ENCODE results near the gene RGS9. TPM values are rescaled to one million over a fixed set of nuclear protein-coding genes. Genes with fewer than 3 reads are reported as not detected.

RGS9 gene
- total RNA-seq, 1 donor from 2014 or later: 1.8 TPM

GRCh38 chr17:65121916-65122806 lies 15.0 kb upstream of the RGS9 start:
- Mint-ChIP-seq H3K9me3 (peaks cover 10% of the 10 kb centered on the region), H3K4me1 (ENCODE audit: low read depth) (peaks cover 32% of the 10 kb centered on the region), H3K4me3 (peak overlapping the region; percentile 82), H3K36me3 (ENCODE audit: low read depth) (no peaks in the 10 kb centered on the region), H3K27me3 (ENCODE audit: insufficient read depth) (no peaks in the 10 kb centered on the region), H3K27ac (peak overlapping the region; percentile 89)
- intact Hi-C loops (cut with micrococcal nuclease): loop anchor here (1.0 to 5.0 kb wide), 5 partner anchors 22 to 435 kb away; no protein-coding TSS in a partner anchor
- no peak for DNase-seq (ENCODE audit: low spot score)

GRCh38 chr17:65122836-65123756 lies 14.1 kb upstream of the RGS9 start:
- H3K4me1 Mint-ChIP-seq (ENCODE audit: low read depth): peaks cover 32% of the 10 kb centered on the region
- H3K9me3 Mint-ChIP-seq: peaks cover 7% of the 10 kb centered on the region
- intact Hi-C loops (cut with micrococcal nuclease): loop anchor here (1.0 to 5.0 kb wide), 9 partner anchors 14 to 434 kb away; partner anchors contain the start of gene RGS9
- H3K27me3 Mint-ChIP-seq (ENCODE audit: insufficient read depth): peaks cover 4% of the 10 kb centered on the region
- DNase-seq (ENCODE audit: low spot score): peak; percentile 82
- H3K36me3 Mint-ChIP-seq (ENCODE audit: low read depth): no peaks in the 10 kb centered on the region
- H3K4me3 Mint-ChIP-seq: peak overlapping the region; percentile 82
- H3K27ac Mint-ChIP-seq: peak overlapping the region; percentile 89

- H3K27me3 Mint-ChIP-seq (ENCODE audit: insufficient read depth): peaks cover 10% of the 10 kb centered on the region
- H3K36me3 Mint-ChIP-seq (ENCODE audit: low read depth): no peaks in the 10 kb centered on the region
- H3K4me3 Mint-ChIP-seq: peak overlapping the region; percentile 82
- peaks cover 32% of the 10 kb centered on the region for H3K4me1 Mint-ChIP-seq (ENCODE audit: low read depth)
- H3K9me3 Mint-ChIP-seq: peaks cover 7% of the 10 kb centered on the region
- peak overlapping the region; percentile 89 for H3K27ac Mint-ChIP-seq
- no peak for DNase-seq (ENCODE audit: low spot score)
- intact Hi-C loops (cut with micrococcal nuclease): loop anchor here (1.0 to 5.0 kb wide), 7 partner anchors 13 to 433 kb away; partner anchors contain the start of gene RGS9
Observed at GRCh38 chr17:65123757-65124675, 13.2 kb upstream of the RGS9 start.

- H3K27me3 Mint-ChIP-seq (ENCODE audit: insufficient read depth): peaks cover 19% of the 10 kb centered on the region
- no peak overlapping the region for H3K4me3 Mint-ChIP-seq
- no peaks in the 10 kb centered on the region for H3K4me1 Mint-ChIP-seq (ENCODE audit: low read depth)
- H3K27ac Mint-ChIP-seq: no peak overlapping the region
- DNase-seq (ENCODE audit: low spot score): no peak
- intact Hi-C loops (cut with micrococcal nuclease): no loop called here
- H3K9me3 Mint-ChIP-seq: no peaks in the 10 kb centered on the region
- no peaks in the 10 kb centered on the region for H3K36me3 Mint-ChIP-seq (ENCODE audit: low read depth)
Observed at GRCh38 chr17:65130832-65131231, 6.3 kb upstream of the RGS9 start.

GRCh38 chr17:65131240-65131639 lies 5.9 kb upstream of the RGS9 start:
- DNase-seq (ENCODE audit: low spot score): no peak
- Mint-ChIP-seq H3K9me3 (no peaks in the 10 kb centered on the region), H3K36me3 (ENCODE audit: low read depth) (no peaks in the 10 kb centered on the region), H3K4me3 (no peak overlapping the region), H3K27ac (no peak overlapping the region), H3K27me3 (ENCODE audit: insufficient read depth) (peaks cover 21% of the 10 kb centered on the region), H3K4me1 (ENCODE audit: low read depth) (no peaks in the 10 kb centered on the region)
- intact Hi-C loops (cut with micrococcal nuclease): no loop called here

- no peaks in the 10 kb centered on the region for H3K9me3 Mint-ChIP-seq
- no peak overlapping the region for H3K27ac Mint-ChIP-seq
- intact Hi-C loops (cut with micrococcal nuclease): no loop called here
- DNase-seq (ENCODE audit: low spot score): no peak
- peaks cover 1% of the 10 kb centered on the region for H3K36me3 Mint-ChIP-seq (ENCODE audit: low read depth)
- H3K27me3 Mint-ChIP-seq (ENCODE audit: insufficient read depth): peaks cover 23% of the 10 kb centered on the region
- no peak overlapping the region for H3K4me3 Mint-ChIP-seq
- peaks cover 5% of the 10 kb centered on the region for H3K4me1 Mint-ChIP-seq (ENCODE audit: low read depth)
Observed at GRCh38 chr17:65131946-65132345, 5.2 kb upstream of the RGS9 start.

- Mint-ChIP-seq H3K4me3 (no peak overlapping the region), H3K27ac (no peak overlapping the region), H3K36me3 (ENCODE audit: low read depth) (peaks cover 1% of the 10 kb centered on the region), H3K9me3 (no peaks in the 10 kb centered on the region), H3K4me1 (ENCODE audit: low read depth) (peaks cover 23% of the 10 kb centered on the region), H3K27me3 (ENCODE audit: insufficient read depth) (peaks cover 20% of the 10 kb centered on the region)
- no peak for DNase-seq (ENCODE audit: low spot score)
- intact Hi-C loops (cut with micrococcal nuclease): no loop called here
Observed at GRCh38 chr17:65134035-65134434, 3.1 kb upstream of the RGS9 start.

- peak overlapping the region; percentile 4 for H3K27ac Mint-ChIP-seq
- H3K27me3 Mint-ChIP-seq (ENCODE audit: insufficient read depth): peaks cover 24% of the 10 kb centered on the region
Observed at GRCh38 chr17:65139101-65139764, 2.1 kb downstream of the RGS9 start.

GRCh38 chr17:65142247-65142646 lies 5.1 kb downstream of the RGS9 start:
- H3K36me3 Mint-ChIP-seq (ENCODE audit: low read depth): no peaks in the 10 kb centered on the region
- H3K27ac Mint-ChIP-seq: no peak overlapping the region
- DNase-seq (ENCODE audit: low spot score): no peak
- peaks cover 33% of the 10 kb centered on the region for H3K4me1 Mint-ChIP-seq (ENCODE audit: low read depth)
- peaks cover 19% of the 10 kb centered on the region for H3K27me3 Mint-ChIP-seq (ENCODE audit: insufficient read depth)
- no peak overlapping the region for H3K4me3 Mint-ChIP-seq
- intact Hi-C loops (cut with micrococcal nuclease): no loop called here
- no peaks in the 10 kb centered on the region for H3K9me3 Mint-ChIP-seq

More at GRCh38 chr17:65139101-65139764, 2.1 kb downstream of the RGS9 start:
- Mint-ChIP-seq H3K9me3 (no peaks in the 10 kb centered on the region), H3K4me1 (ENCODE audit: low read depth) (peaks cover 38% of the 10 kb centered on the region), H3K36me3 (ENCODE audit: low read depth) (peaks cover 1% of the 10 kb centered on the region), H3K4me3 (peak overlapping the region; percentile 56)
- no peak for DNase-seq (ENCODE audit: low spot score)
- intact Hi-C loops (cut with micrococcal nuclease): no loop called here

GRCh38 chr17:65143889-65144604 lies 6.9 kb downstream of the RGS9 start:
- H3K4me3 Mint-ChIP-seq: no peak overlapping the region
- intact Hi-C loops (cut with micrococcal nuclease): no loop called here
- H3K27me3 Mint-ChIP-seq (ENCODE audit: insufficient read depth): peaks cover 12% of the 10 kb centered on the region
- H3K4me1 Mint-ChIP-seq (ENCODE audit: low read depth): peaks cover 15% of the 10 kb centered on the region
- no peak overlapping the region for H3K27ac Mint-ChIP-seq
- no peaks in the 10 kb centered on the region for H3K36me3 Mint-ChIP-seq (ENCODE audit: low read depth)
- no peak for DNase-seq (ENCODE audit: low spot score)
- no peaks in the 10 kb centered on the region for H3K9me3 Mint-ChIP-seq

- Mint-ChIP-seq H3K4me3 (no peak overlapping the region), H3K27me3 (ENCODE audit: insufficient read depth) (peaks cover 9% of the 10 kb centered on the region), H3K36me3 (ENCODE audit: low read depth) (no peaks in the 10 kb centered on the region), H3K9me3 (no peaks in the 10 kb centered on the region), H3K27ac (no peak overlapping the region), H3K4me1 (ENCODE audit: low read depth) (peaks cover 5% of the 10 kb centered on the region)
- DNase-seq (ENCODE audit: low spot score): no peak
- intact Hi-C loops (cut with micrococcal nuclease): no loop called here
Observed at GRCh38 chr17:65145743-65146142, 8.6 kb downstream of the RGS9 start.
